Measurements from ENCODE around the gene CYTH1. TPM values are rescaled to one million over a fixed set of nuclear protein-coding genes. Genes with fewer than 3 reads are reported as not detected.

Gene CYTH1
- polyA plus RNA-seq, 1 donor from 2014 or later: 120 TPM

DNA sequence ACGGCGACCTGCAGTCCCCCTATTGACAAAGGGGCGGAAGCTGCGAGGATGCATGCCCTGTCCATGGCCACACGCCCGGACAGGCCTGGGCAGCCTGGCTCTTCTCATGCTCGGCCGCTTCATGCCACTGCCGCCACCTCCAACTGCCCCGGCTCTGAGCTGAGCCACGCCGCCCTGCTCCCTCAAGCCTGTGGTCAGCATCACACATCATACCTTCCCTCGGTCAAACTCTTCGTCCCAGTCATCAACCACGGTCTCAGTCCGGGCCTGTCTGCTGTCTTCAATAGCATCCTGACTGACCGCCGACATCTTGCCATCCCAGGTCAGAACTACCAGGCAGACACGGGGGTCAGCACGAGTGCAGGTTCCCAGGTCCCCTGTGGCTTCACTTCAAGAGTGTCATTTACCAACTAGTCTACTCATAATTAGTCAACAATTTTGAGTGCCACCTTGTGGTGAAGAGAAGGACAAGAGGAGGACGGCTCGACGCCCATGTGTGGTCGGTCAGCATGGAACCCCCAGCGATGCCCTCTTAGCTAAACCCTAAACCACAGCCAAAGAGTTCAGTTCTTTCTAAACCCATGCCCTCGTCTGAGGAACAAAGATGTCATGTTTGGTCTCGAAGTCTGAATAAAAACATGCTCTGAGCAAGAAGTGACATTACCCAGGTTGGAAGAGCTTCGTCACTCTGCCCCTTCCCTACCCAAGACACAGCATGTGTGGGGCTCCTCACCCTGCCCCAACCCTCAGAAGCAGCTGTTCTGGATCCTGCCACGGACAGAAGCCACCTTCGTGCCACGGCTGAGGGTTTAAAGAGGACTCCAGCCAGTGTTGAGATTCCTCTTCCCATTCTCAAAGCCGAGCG lies 16.9 kb upstream of the CYTH1 start:
- no peaks in the 10 kb centered on the region for H4K20me1 ChIP-seq (ENCODE audit: insufficient read depth)
- no peaks in the 10 kb centered on the region for H3K36me3 ChIP-seq (ENCODE audit: insufficient read depth, low read length)
- no peaks in the 10 kb centered on the region for H3K27me3 ChIP-seq (ENCODE audit: insufficient read depth, low read depth, low read length)
- no peak for TF ChIP-seq MXI1 (conservative IDR thresholded peaks at IDR 0.05; ENCODE audit: poor library complexity, severe bottlenecking)
- TF ChIP-seq, protein P1, sequence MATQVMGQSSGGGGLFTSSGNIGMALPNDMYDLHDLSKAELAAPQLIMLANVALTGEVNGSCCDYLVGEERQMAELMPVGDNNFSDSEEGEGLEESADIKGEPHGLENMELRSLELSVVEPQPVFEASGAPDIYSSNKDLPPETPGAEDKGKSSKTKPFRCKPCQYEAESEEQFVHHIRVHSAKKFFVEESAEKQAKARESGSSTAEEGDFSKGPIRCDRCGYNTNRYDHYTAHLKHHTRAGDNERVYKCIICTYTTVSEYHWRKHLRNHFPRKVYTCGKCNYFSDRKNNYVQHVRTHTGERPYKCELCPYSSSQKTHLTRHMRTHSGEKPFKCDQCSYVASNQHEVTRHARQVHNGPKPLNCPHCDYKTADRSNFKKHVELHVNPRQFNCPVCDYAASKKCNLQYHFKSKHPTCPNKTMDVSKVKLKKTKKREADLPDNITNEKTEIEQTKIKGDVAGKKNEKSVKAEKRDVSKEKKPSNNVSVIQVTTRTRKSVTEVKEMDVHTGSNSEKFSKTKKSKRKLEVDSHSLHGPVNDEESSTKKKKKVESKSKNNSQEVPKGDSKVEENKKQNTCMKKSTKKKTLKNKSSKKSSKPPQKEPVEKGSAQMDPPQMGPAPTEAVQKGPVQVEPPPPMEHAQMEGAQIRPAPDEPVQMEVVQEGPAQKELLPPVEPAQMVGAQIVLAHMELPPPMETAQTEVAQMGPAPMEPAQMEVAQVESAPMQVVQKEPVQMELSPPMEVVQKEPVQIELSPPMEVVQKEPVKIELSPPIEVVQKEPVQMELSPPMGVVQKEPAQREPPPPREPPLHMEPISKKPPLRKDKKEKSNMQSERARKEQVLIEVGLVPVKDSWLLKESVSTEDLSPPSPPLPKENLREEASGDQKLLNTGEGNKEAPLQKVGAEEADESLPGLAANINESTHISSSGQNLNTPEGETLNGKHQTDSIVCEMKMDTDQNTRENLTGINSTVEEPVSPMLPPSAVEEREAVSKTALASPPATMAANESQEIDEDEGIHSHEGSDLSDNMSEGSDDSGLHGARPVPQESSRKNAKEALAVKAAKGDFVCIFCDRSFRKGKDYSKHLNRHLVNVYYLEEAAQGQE (IDR thresholded peaks at IDR 0.05; ENCODE audit: borderline replicate concordance): no peak
- no peak for TF ChIP-seq TAF1 (IDR thresholded peaks at IDR 0.05; ENCODE audit: low read depth)
- TF ChIP-seq, protein P2, sequence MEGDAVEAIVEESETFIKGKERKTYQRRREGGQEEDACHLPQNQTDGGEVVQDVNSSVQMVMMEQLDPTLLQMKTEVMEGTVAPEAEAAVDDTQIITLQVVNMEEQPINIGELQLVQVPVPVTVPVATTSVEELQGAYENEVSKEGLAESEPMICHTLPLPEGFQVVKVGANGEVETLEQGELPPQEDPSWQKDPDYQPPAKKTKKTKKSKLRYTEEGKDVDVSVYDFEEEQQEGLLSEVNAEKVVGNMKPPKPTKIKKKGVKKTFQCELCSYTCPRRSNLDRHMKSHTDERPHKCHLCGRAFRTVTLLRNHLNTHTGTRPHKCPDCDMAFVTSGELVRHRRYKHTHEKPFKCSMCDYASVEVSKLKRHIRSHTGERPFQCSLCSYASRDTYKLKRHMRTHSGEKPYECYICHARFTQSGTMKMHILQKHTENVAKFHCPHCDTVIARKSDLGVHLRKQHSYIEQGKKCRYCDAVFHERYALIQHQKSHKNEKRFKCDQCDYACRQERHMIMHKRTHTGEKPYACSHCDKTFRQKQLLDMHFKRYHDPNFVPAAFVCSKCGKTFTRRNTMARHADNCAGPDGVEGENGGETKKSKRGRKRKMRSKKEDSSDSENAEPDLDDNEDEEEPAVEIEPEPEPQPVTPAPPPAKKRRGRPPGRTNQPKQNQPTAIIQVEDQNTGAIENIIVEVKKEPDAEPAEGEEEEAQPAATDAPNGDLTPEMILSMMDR (IDR thresholded peaks at IDR 0.05; ENCODE audit: poor library complexity, severe bottlenecking): peak; percentile 52
- no peak for TF ChIP-seq POLR2AphosphoS5 (IDR thresholded peaks at IDR 0.05)
- peak; percentile 49 for TF ChIP-seq RAD21 (conservative IDR thresholded peaks at IDR 0.05)
- no peak for TF ChIP-seq EP300 (conservative IDR thresholded peaks at IDR 0.05; ENCODE audit: poor library complexity, severe bottlenecking)
- TF ChIP-seq SMC3 (conservative IDR thresholded peaks at IDR 0.05; ENCODE audit: poor library complexity): peak; percentile 60
- no peak for TF ChIP-seq EZH2 (IDR thresholded peaks at IDR 0.05; ENCODE audit: borderline replicate concordance, insufficient read depth, low read length, poor library complexity, severe bottlenecking)
- H3K9ac ChIP-seq (ENCODE audit: low read length): no peak overlapping the region
- H3K9me3 ChIP-seq (ENCODE audit: low read length): no peaks in the 10 kb centered on the region
- H3K9me2 ChIP-seq (ENCODE audit: insufficient read depth, low read length): no peaks in the 10 kb centered on the region
- H3F3A ChIP-seq (ENCODE audit: insufficient read depth, low read length, poor library complexity, severe bottlenecking): no peaks in the 10 kb centered on the region
- no peak overlapping the region for H3K27ac ChIP-seq (ENCODE audit: low read length)
- no peak overlapping the region for H3K4me3 ChIP-seq (ENCODE audit: low read length)
- H3K79me2 ChIP-seq (replicated peaks; ENCODE audit: insufficient read depth, low read length): no peaks in the 10 kb centered on the region
- H3K4me2 ChIP-seq (ENCODE audit: low read length): no peak overlapping the region
- H2AFZ ChIP-seq (ENCODE audit: low read depth, low read length): no peak overlapping the region

DNA sequence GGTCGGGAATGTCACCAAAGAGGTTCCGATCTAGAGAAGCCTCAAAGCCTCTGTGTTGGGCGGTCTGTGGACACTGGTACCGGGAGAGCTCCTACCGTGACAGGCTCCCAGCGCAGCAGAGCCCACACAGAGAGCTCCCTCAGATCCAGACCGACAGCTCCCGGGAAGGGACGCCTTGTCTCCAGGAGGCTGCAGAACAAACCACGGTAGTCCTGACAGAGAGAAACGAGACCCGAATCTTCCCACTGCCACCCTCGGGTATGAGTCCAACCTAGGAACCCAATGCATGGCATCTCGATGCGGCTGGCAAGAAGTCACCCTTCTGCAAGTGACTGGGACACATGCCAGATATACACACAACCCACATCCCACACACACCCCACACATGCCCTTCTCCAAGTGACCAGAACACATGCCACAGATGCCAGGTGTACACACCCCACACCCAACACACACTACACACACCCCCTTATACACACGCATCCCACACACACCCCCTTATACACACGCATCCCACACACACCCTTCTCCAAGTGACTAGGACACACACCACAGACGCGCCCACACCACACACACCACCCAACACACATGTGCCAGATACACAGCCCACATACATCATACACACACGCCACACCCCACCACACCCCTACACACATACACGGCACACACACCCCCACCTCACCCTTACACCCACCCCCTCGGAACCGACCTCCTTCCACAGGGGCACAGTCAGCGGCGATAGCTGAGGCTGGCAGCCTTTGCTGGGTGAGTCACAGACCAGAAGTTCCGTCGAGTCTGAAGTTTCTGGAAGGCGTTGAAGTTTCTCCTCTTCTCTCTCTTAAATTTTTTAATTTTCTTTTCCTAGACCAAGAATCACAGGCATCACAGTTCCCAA lies 15.9 kb upstream of the CYTH1 start:
- no peak for TF ChIP-seq SMC3 (conservative IDR thresholded peaks at IDR 0.05; ENCODE audit: poor library complexity)
- no peak for TF ChIP-seq MXI1 (conservative IDR thresholded peaks at IDR 0.05; ENCODE audit: poor library complexity, severe bottlenecking)
- no peak for TF ChIP-seq EP300 (conservative IDR thresholded peaks at IDR 0.05; ENCODE audit: poor library complexity, severe bottlenecking)
- TF ChIP-seq POLR2AphosphoS5 (IDR thresholded peaks at IDR 0.05): no peak
- no peak for TF ChIP-seq EZH2 (IDR thresholded peaks at IDR 0.05; ENCODE audit: borderline replicate concordance, insufficient read depth, low read length, poor library complexity, severe bottlenecking)
- TF ChIP-seq TAF1 (IDR thresholded peaks at IDR 0.05; ENCODE audit: low read depth): no peak
- TF ChIP-seq, protein P1 (IDR thresholded peaks at IDR 0.05; ENCODE audit: borderline replicate concordance): no peak
- no peak for TF ChIP-seq RAD21 (conservative IDR thresholded peaks at IDR 0.05)
- TF ChIP-seq, protein P2 (IDR thresholded peaks at IDR 0.05; ENCODE audit: poor library complexity, severe bottlenecking): no peak
- Histone ChIP-seq H3K79me2 (replicated peaks; ENCODE audit: insufficient read depth, low read length) (no peaks in the 10 kb centered on the region), H3K36me3 (ENCODE audit: insufficient read depth, low read length) (no peaks in the 10 kb centered on the region), H3K27me3 (ENCODE audit: insufficient read depth, low read depth, low read length) (no peaks in the 10 kb centered on the region), H3K9ac (ENCODE audit: low read length) (no peak overlapping the region), H2AFZ (ENCODE audit: low read depth, low read length) (no peak overlapping the region), H3F3A (ENCODE audit: insufficient read depth, low read length, poor library complexity, severe bottlenecking) (no peaks in the 10 kb centered on the region), H3K4me2 (ENCODE audit: low read length) (no peak overlapping the region), H4K20me1 (ENCODE audit: insufficient read depth) (no peaks in the 10 kb centered on the region), H3K27ac (ENCODE audit: low read length) (no peak overlapping the region), H3K9me2 (ENCODE audit: insufficient read depth, low read length) (no peaks in the 10 kb centered on the region), H3K9me3 (ENCODE audit: low read length) (no peaks in the 10 kb centered on the region), H3K4me3 (ENCODE audit: low read length) (no peak overlapping the region)

Data from neural cell (in vitro differentiated cells).